SK-N-SH (cell line): ENCODE data around the gene TMEM225B. TPM values are rescaled to one million over a fixed set of nuclear protein-coding genes. Genes with fewer than 3 reads are reported as not detected.

Experiments used
- CTCF ChIA-PET: fragments of 300-600, 350-600 bp; formaldehyde crosslinking; extraction: SDS; loops from one replicate; lab custom pipeline; 2021; lab: Yijun Ruan, JAX
- POLR2A ChIA-PET: fragments of 350-600 bp; sonication (Branson Sonifier 250); formaldehyde crosslinking; extraction: SDS; loops from one replicate; lab custom pipeline; 2020; ENCODE audit warnings: antibody characterized with exemption, inconsistent platforms; lab: Yijun Ruan, JAX
- DNase-seq: peaks from one replicate; pipeline ENCODE4 v3.0.0; 2012
- H2AFZ ChIP-seq: fragments of 200-600 bp; sonication (generic); 2 replicates; pipeline ENCODE4 v1.8.1; 2016; ENCODE audit warnings: antibody characterized with exemption, mild to moderate bottlenecking, low read depth
- H3F3A ChIP-seq: fragments of 200-600 bp; sonication (generic); replicated peaks from 2 replicates; pipeline ENCODE3; 2016; ENCODE audit warnings: antibody characterized with exemption, mild to moderate bottlenecking; ENCODE audit not compliant: insufficient read depth
- H3K27ac ChIP-seq, 2 experiments: fragments of 200-500 bp in 1 of 2; fragments of 200-600 bp in 1 of 2; sonication (Bioruptor generic) in 1 of 2; sonication (generic), shearing (Covaris generic) in 1 of 2; 2 replicates each; pipeline versions ENCODE4 v1.5.1 to v1.6.1; 2014 to 2016; ENCODE audit warnings: low read depth in 2 of 2, inconsistent platforms in 1 of 2, low read length in 1 of 2, mild to moderate bottlenecking in 1 of 2, mixed read lengths in 1 of 2
- H3K27me3 ChIP-seq: fragments of 200-600 bp; sonication (generic), shearing (Covaris generic); 2 replicates; pipeline ENCODE4 v1.6.1; 2016; ENCODE audit warnings: mixed run types; ENCODE audit not compliant: insufficient read depth
- H3K36me3 ChIP-seq, 2 experiments: fragments of 200-500 bp in 1 of 2; fragments of 200-600 bp in 1 of 2; sonication (Bioruptor generic) in 1 of 2; sonication (generic) in 1 of 2; replicated peaks in 1 of 2; 2 replicates each; pipeline versions ENCODE3 to v1.5.1; 2014 to 2016; ENCODE audit warnings: low read length in 1 of 2, mild to moderate bottlenecking in 1 of 2; ENCODE audit not compliant: insufficient read depth in 2 of 2, control insufficient read depth in 1 of 2
- H3K4me1 ChIP-seq, 2 experiments: fragments of 200-500 bp in 1 of 2; fragments of 200-600 bp in 1 of 2; sonication (Bioruptor generic) in 1 of 2; sonication (generic), shearing (Covaris generic) in 1 of 2; 2 replicates each; pipeline versions ENCODE4 v1.5.1 to v1.6.1; 2014 to 2016; ENCODE audit warnings: low read depth in 1 of 2, low read length in 1 of 2, mixed run types in 1 of 2; ENCODE audit not compliant: insufficient read depth in 2 of 2, control insufficient read depth in 1 of 2
- H3K4me2 ChIP-seq: fragments of 200-600 bp; sonication (generic), shearing (Covaris generic); 2 replicates; pipeline ENCODE4 v1.6.1; 2017; ENCODE audit warnings: mixed run types
- H3K4me3 ChIP-seq, 2 experiments: fragments of 200-500 bp in 1 of 2; fragments of 200-600 bp in 1 of 2; sonication (Bioruptor generic) in 1 of 2; sonication (generic), shearing (Covaris generic) in 1 of 2; 2 replicates each; pipeline versions ENCODE4 v1.5.1 to v1.8.1; 2014 to 2016; ENCODE audit warnings: low read depth in 2 of 2, inconsistent platforms in 1 of 2, low read length in 1 of 2, mild to moderate bottlenecking in 1 of 2, mixed read lengths in 1 of 2, moderate library complexity in 1 of 2
- H3K79me2 ChIP-seq: fragments of 200-600 bp; sonication (generic); 2 replicates; pipeline ENCODE4 v1.8.1; 2017; ENCODE audit warnings: mild to moderate bottlenecking; ENCODE audit not compliant: insufficient read depth
- H3K9ac ChIP-seq: fragments of 200-600 bp; sonication (generic); 2 replicates; pipeline ENCODE4 v1.6.1; 2017; ENCODE audit warnings: mixed run types
- H3K9me2 ChIP-seq: fragments of 200-600 bp; sonication (generic); 2 replicates; pipeline ENCODE4 v1.6.1; 2017; ENCODE audit warnings: mixed run types
- H3K9me3 ChIP-seq: fragments of 200-600 bp; sonication (generic); 2 replicates; pipeline ENCODE4 v1.6.1; 2017; ENCODE audit warnings: mixed run types, mild to moderate bottlenecking, moderate library complexity
- H4K20me1 ChIP-seq: fragments of 200-600 bp; sonication (generic); 2 replicates; pipeline ENCODE4 v1.6.1; 2017; ENCODE audit warnings: mild to moderate bottlenecking, mixed run types; ENCODE audit not compliant: insufficient read depth
- ELF1 ChIP-seq: IDR thresholded peaks from 2 replicates; pipeline ENCODE4 v1.4.0; 2012
- EP300 ChIP-seq, 2 experiments: IDR thresholded peaks; 2 replicates each; pipeline versions ENCODE4 v1.4.0 to v1.6.1; 2012; ENCODE audit warnings: borderline replicate concordance in 1 of 2, low read depth in 1 of 2, low read length in 1 of 2
- EZH2phosphoT487 ChIP-seq: fragments of 200-600 bp; sonication (generic); IDR thresholded peaks from 2 replicates; pipeline ENCODE4 v1.6.1; 2017; ENCODE audit warnings: low read depth, mixed run types, mild to moderate bottlenecking, antibody characterized with exemption, moderate library complexity, borderline replicate concordance
- FOSL2 ChIP-seq: IDR thresholded peaks from 2 replicates; pipeline ENCODE4 v1.4.0; 2012; ENCODE audit warnings: low read depth, mild to moderate bottlenecking, moderate library complexity, borderline replicate concordance
- JUND ChIP-seq: IDR thresholded peaks from 2 replicates; pipeline ENCODE4 v1.4.0; 2012
- NFIC ChIP-seq: IDR thresholded peaks from 2 replicates; pipeline ENCODE4 v1.4.0; 2012; ENCODE audit warnings: borderline replicate concordance
- NRF1 ChIP-seq: IDR thresholded peaks from 2 replicates; pipeline ENCODE4 v1.6.1; 2012; ENCODE audit warnings: low read depth, mild to moderate bottlenecking, low read length
- POLR2AphosphoS5 ChIP-seq: IDR thresholded peaks from 2 replicates; pipeline ENCODE4 v1.6.1; 2012; ENCODE audit warnings: low read depth, low read length
- RCOR1 ChIP-seq: fragments of 150-350 bp; IDR thresholded peaks from 2 replicates; pipeline ENCODE4 v1.6.1; 2017; ENCODE audit warnings: antibody characterized with exemption, low read length
- RXRA ChIP-seq: IDR thresholded peaks from 2 replicates; pipeline ENCODE4 v1.4.0; 2012; ENCODE audit warnings: low read depth, mild to moderate bottlenecking, borderline replicate concordance
- SMC3 ChIP-seq: IDR thresholded peaks from 2 replicates; pipeline ENCODE4 v1.6.1; 2012; ENCODE audit warnings: low read depth, low read length, improper control_type of control experiment
- TCF12 ChIP-seq: IDR thresholded peaks from 2 replicates; pipeline ENCODE4 v1.4.0; 2012
- WGBS: methylation state at CpG from one replicate; pipeline ENCODE4 v1.1.6; 2017; ENCODE audit warnings: low lambda C conversion rate; 5-methylcytosine and 5-hydroxymethylcytosine counted together
- polyA plus RNA-seq, 3 experiments: library from polyadenylated mRNA; depleted of rRNA; stranded (reverse); fragments of >200 nt; gene quantifications; 2 replicates each; pipeline ENCODE4 v1.2.3, GENCODE V29; 2012
- TF ChIP-seq, protein P1 (sequence below): IDR thresholded peaks from 2 replicates; pipeline ENCODE4 v1.4.0; 2012; ENCODE audit warnings: low read depth, borderline replicate concordance
- TF ChIP-seq, protein P2 (sequence below): IDR thresholded peaks from 2 replicates; pipeline ENCODE4 v1.6.1; 2012; ENCODE audit warnings: mild to moderate bottlenecking, low read depth, low read length, moderate library complexity
- TF ChIP-seq, protein P3 (sequence below): fragments of 150-350 bp; IDR thresholded peaks from 2 replicates; pipeline ENCODE4 v1.6.1; 2016; ENCODE audit warnings: mild to moderate bottlenecking, low read depth, low read length
- TF ChIP-seq, protein P4 (sequence below): IDR thresholded peaks from 2 replicates; pipeline ENCODE4 v1.4.0; 2012; ENCODE audit warnings: low read depth
- TF ChIP-seq, protein P5 (sequence below): fragments of 200-600 bp; sonication (generic); IDR thresholded peaks from 2 replicates; pipeline ENCODE4 v1.6.1; 2017; ENCODE audit warnings: antibody characterized with exemption, mild to moderate bottlenecking, moderate library complexity

Gene TMEM225B
- polyA plus RNA-seq, 1 of the 3 experiments (the other 2 are of a cell fraction), result 1.5 TPM

DNA sequence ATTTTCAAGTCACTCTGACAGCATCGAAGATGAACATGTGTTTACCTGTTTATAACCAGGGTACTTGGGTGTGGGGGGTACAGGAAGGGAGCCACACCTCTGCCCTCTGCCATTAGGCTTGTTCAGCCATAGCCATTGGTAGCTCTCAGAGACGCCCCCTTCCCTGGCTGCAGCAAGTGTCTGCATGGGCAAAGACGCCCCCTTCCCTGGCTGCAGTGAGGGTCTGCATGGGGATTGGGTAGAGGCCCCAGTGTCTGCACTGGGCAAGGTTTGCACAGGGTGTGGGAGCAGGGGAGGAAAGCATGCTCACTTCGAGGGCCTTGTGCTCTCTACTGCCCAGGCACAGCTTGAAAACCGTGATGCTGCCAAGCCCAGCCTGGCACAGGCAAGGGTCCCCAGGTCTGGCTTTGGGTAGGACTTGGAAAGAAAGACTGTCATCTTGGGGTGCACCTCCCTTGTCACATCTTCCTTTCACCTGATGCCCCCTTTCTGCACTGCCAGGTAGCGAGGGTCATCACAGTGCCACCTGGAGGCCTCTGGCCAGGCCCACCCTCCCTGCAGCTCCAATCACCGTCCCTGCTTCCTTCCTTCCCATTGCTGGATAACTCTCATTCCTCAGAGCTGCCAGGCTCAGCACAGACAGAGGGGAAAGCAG is 3.7 kb downstream of the TMEM225B start:
- DNase-seq, result no peak
- no peak overlapping the region for H2AFZ ChIP-seq

DNA sequence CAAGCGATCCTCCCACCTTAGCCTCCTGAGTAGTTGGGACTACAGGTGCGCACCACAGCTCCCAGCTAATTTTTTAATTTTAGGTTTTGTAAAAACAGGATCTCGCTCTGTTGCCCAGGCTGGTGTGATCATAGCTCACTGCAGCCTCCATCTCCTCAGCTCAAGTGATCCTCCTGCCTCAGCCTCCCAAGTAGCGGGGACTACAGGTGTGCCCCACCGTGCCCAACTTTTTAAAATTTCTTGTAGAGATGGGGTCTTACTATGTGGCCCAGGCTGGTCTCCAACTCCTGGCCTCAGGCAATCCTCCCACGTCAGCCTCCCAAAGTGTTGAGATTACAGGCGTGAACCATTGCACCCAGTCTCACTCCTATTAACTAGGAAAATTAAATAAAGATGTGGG is 7.5 kb downstream of the TMEM225B start:
- ChIA-PET CTCF (interaction anchor here (2.1 to 4.6 kb wide), 2 partner anchors 11 to 25 kb away, joined by 6 to 28 read pairs; partner anchors contain the start of gene ZSCAN25), POLR2A (interaction anchor here (1.8 kb wide), 1 partner anchor 11 kb away, joined by 5 read pairs; the partner anchor contains the start of gene ZSCAN25)
- no peaks in the 10 kb centered on the region for H3K4me1 ChIP-seq
- no peak overlapping the region for H2AFZ ChIP-seq
- no peak for DNase-seq
- H3K4me3 ChIP-seq, result no peak overlapping the region
- no peaks in the 10 kb centered on the region for H3K9me3 ChIP-seq
- H3K36me3 ChIP-seq, result no peaks in the 10 kb centered on the region
- H3K27me3 ChIP-seq, result no peaks in the 10 kb centered on the region
- H3K27ac ChIP-seq, result no peak overlapping the region
- H3K9me2 ChIP-seq, result no peaks in the 10 kb centered on the region
- no peaks in the 10 kb centered on the region for H3F3A ChIP-seq
- no peak overlapping the region for H3K4me2 ChIP-seq
- WGBS, result 76% methylated on average over 7 of the region's 7 CpGs
- no peak overlapping the region for H3K9ac ChIP-seq
- H4K20me1 ChIP-seq, result no peaks in the 10 kb centered on the region
- no peak for TF ChIP-seq TCF12
- no peak for TF ChIP-seq NRF1
- no peak for TF ChIP-seq RXRA
- no peak for TF ChIP-seq ELF1
- TF ChIP-seq JUND, result no peak
- TF ChIP-seq, protein P1, sequence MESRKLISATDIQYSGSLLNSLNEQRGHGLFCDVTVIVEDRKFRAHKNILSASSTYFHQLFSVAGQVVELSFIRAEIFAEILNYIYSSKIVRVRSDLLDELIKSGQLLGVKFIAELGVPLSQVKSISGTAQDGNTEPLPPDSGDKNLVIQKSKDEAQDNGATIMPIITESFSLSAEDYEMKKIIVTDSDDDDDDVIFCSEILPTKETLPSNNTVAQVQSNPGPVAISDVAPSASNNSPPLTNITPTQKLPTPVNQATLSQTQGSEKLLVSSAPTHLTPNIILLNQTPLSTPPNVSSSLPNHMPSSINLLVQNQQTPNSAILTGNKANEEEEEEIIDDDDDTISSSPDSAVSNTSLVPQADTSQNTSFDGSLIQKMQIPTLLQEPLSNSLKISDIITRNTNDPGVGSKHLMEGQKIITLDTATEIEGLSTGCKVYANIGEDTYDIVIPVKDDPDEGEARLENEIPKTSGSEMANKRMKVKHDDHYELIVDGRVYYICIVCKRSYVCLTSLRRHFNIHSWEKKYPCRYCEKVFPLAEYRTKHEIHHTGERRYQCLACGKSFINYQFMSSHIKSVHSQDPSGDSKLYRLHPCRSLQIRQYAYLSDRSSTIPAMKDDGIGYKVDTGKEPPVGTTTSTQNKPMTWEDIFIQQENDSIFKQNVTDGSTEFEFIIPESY, result no peak
- TF ChIP-seq RCOR1, result no peak
- TF ChIP-seq, protein P2, sequence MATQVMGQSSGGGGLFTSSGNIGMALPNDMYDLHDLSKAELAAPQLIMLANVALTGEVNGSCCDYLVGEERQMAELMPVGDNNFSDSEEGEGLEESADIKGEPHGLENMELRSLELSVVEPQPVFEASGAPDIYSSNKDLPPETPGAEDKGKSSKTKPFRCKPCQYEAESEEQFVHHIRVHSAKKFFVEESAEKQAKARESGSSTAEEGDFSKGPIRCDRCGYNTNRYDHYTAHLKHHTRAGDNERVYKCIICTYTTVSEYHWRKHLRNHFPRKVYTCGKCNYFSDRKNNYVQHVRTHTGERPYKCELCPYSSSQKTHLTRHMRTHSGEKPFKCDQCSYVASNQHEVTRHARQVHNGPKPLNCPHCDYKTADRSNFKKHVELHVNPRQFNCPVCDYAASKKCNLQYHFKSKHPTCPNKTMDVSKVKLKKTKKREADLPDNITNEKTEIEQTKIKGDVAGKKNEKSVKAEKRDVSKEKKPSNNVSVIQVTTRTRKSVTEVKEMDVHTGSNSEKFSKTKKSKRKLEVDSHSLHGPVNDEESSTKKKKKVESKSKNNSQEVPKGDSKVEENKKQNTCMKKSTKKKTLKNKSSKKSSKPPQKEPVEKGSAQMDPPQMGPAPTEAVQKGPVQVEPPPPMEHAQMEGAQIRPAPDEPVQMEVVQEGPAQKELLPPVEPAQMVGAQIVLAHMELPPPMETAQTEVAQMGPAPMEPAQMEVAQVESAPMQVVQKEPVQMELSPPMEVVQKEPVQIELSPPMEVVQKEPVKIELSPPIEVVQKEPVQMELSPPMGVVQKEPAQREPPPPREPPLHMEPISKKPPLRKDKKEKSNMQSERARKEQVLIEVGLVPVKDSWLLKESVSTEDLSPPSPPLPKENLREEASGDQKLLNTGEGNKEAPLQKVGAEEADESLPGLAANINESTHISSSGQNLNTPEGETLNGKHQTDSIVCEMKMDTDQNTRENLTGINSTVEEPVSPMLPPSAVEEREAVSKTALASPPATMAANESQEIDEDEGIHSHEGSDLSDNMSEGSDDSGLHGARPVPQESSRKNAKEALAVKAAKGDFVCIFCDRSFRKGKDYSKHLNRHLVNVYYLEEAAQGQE, result no peak
- TF ChIP-seq, protein P3, sequence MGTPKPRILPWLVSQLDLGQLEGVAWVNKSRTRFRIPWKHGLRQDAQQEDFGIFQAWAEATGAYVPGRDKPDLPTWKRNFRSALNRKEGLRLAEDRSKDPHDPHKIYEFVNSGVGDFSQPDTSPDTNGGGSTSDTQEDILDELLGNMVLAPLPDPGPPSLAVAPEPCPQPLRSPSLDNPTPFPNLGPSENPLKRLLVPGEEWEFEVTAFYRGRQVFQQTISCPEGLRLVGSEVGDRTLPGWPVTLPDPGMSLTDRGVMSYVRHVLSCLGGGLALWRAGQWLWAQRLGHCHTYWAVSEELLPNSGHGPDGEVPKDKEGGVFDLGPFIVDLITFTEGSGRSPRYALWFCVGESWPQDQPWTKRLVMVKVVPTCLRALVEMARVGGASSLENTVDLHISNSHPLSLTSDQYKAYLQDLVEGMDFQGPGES, result no peak
- no peak for TF ChIP-seq SMC3
- no peak for TF ChIP-seq POLR2AphosphoS5
- no peak for TF ChIP-seq EZH2phosphoT487
- TF ChIP-seq, protein P4, sequence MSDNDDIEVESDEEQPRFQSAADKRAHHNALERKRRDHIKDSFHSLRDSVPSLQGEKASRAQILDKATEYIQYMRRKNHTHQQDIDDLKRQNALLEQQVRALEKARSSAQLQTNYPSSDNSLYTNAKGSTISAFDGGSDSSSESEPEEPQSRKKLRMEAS, result no peak
- H3K79me2 ChIP-seq, result no peaks in the 10 kb centered on the region

More for the DNA sequence above, 3.7 kb downstream of the TMEM225B start:
- no peak overlapping the region for H3K4me2 ChIP-seq
- no peaks in the 10 kb centered on the region for H3K9me3 ChIP-seq
- WGBS, result 69% methylated on average over 7 of the region's 7 CpGs
- ChIA-PET CTCF (interaction anchor here (1.2 kb wide), 1 partner anchor 12 kb away, joined by 3 read pairs; no protein-coding TSS in a partner anchor), POLR2A (interaction anchor here (2.0 kb wide), 1 partner anchor 15 kb away, joined by 6 read pairs; the partner anchor contains the start of gene ZSCAN25)
- H3K9ac ChIP-seq, result no peak overlapping the region
- no peak overlapping the region for H3K4me3 ChIP-seq
- no peak overlapping the region for H3K27ac ChIP-seq
- TF ChIP-seq NFIC (no peak), JUND (no peak), RXRA (no peak), POLR2AphosphoS5 (no peak), EP300 (IDR thresholded peaks at IDR 0.05; ENCODE audit: borderline replicate concordance in 1 of 2, low read depth in 1 of 2, low read length in 1 of 2) (no peak), FOSL2 (no peak)
- TF ChIP-seq, protein P5, sequence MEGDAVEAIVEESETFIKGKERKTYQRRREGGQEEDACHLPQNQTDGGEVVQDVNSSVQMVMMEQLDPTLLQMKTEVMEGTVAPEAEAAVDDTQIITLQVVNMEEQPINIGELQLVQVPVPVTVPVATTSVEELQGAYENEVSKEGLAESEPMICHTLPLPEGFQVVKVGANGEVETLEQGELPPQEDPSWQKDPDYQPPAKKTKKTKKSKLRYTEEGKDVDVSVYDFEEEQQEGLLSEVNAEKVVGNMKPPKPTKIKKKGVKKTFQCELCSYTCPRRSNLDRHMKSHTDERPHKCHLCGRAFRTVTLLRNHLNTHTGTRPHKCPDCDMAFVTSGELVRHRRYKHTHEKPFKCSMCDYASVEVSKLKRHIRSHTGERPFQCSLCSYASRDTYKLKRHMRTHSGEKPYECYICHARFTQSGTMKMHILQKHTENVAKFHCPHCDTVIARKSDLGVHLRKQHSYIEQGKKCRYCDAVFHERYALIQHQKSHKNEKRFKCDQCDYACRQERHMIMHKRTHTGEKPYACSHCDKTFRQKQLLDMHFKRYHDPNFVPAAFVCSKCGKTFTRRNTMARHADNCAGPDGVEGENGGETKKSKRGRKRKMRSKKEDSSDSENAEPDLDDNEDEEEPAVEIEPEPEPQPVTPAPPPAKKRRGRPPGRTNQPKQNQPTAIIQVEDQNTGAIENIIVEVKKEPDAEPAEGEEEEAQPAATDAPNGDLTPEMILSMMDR, result peak; percentile 11; the same call in 1 of the 2 replicates
- H3K9me2 ChIP-seq, result no peaks in the 10 kb centered on the region
- no peaks in the 10 kb centered on the region for H3F3A ChIP-seq
- H3K4me1 ChIP-seq, result no peaks in the 10 kb centered on the region; a peak in 1 of 4 replicates
- no peaks in the 10 kb centered on the region for H4K20me1 ChIP-seq
- H3K79me2 ChIP-seq, result no peaks in the 10 kb centered on the region
- no peaks in the 10 kb centered on the region for H3K36me3 ChIP-seq
- no peaks in the 10 kb centered on the region for H3K27me3 ChIP-seq
